GM23338 (cell line): Measurements from ENCODE around the gene BRF1. TPM values are rescaled to one million over a fixed set of nuclear protein-coding genes. Genes with fewer than 3 reads are reported as not detected.

ENCODE experiments used
- ATAC-seq: fragments of 200-7000 bp; cut with Tn5 transposase; 3 replicates; pipeline ENCODE4 v1.9.1; 2020
- DNase-seq: peaks from one replicate; pipeline ENCODE4 v3.0.0-alpha.2; 2015; ENCODE audit warnings: low spot score
- H2AFZ ChIP-seq: fragments of 200-600 bp; sonication (generic); 2 replicates; pipeline ENCODE4 v1.8.0; 2016; ENCODE audit warnings: antibody characterized with exemption, mild to moderate bottlenecking, moderate library complexity
- H3F3A ChIP-seq: fragments of 200-600 bp; sonication (generic); replicated peaks from 2 replicates; pipeline ENCODE4 v1.8.0; 2017; ENCODE audit warnings: antibody characterized with exemption, mixed run types, low read depth
- H3K27ac ChIP-seq: fragments of 200-600 bp; sonication (generic); 2 replicates; pipeline ENCODE4 v1.6.1; 2016; ENCODE audit warnings: low read depth
- H3K27me3 ChIP-seq: fragments of 200-600 bp; sonication (generic); 2 replicates; pipeline ENCODE4 v1.8.0; 2016; ENCODE audit warnings: mild to moderate bottlenecking, mixed run types, moderate library complexity; ENCODE audit not compliant: insufficient read depth
- H3K36me3 ChIP-seq: fragments of 200-600 bp; sonication (generic); 2 replicates; pipeline ENCODE4 v1.8.0; 2016; ENCODE audit warnings: mild to moderate bottlenecking; ENCODE audit not compliant: insufficient read depth
- H3K4me1 ChIP-seq: fragments of 200-600 bp; sonication (generic); 2 replicates; pipeline ENCODE4 v1.8.0; 2016; ENCODE audit warnings: mild to moderate bottlenecking, moderate library complexity; ENCODE audit not compliant: insufficient read depth
- H3K4me2 ChIP-seq: fragments of 200-600 bp; sonication (generic); 2 replicates; pipeline ENCODE4 v1.7.1; 2017; ENCODE audit warnings: mixed run types
- H3K4me3 ChIP-seq: fragments of 200-600 bp; sonication (generic); 2 replicates; pipeline ENCODE4 v1.6.1; 2016; ENCODE audit warnings: mixed run types
- H3K79me2 ChIP-seq: fragments of 200-600 bp; sonication (generic); replicated peaks from 2 replicates; pipeline ENCODE4 v1.8.0; 2017; ENCODE audit warnings: mild to moderate bottlenecking; ENCODE audit not compliant: insufficient read depth
- H3K9me2 ChIP-seq: fragments of 200-600 bp; sonication (generic); 2 replicates; pipeline ENCODE4 v1.8.0; 2017; ENCODE audit not compliant: insufficient read depth
- H4K20me1 ChIP-seq: fragments of 200-600 bp; sonication (generic); replicated peaks from 2 replicates; pipeline ENCODE4 v1.8.0; 2017; ENCODE audit warnings: mild to moderate bottlenecking; ENCODE audit not compliant: insufficient read depth
- H3K27ac Mint-ChIP-seq: 2 replicates; pipeline ENCODE4 v1.8.0; 2020; ENCODE audit warnings: inconsistent platforms, mild to moderate bottlenecking, moderate library complexity, mixed read lengths
- H3K27me3 Mint-ChIP-seq: 3 replicates; pipeline ENCODE4 v1.8.0; 2022; ENCODE audit warnings: low read depth, mild to moderate bottlenecking, moderate library complexity, mixed read lengths, inconsistent platforms; ENCODE audit not compliant: insufficient read depth, poor library complexity
- H3K36me3 Mint-ChIP-seq: 3 replicates; pipeline ENCODE4 v1.8.0; 2021; ENCODE audit warnings: low read depth, mild to moderate bottlenecking, inconsistent platforms, moderate library complexity, mixed read lengths
- H3K4me1 Mint-ChIP-seq: 3 replicates; pipeline ENCODE4 v1.8.0; 2020; ENCODE audit warnings: mild to moderate bottlenecking, inconsistent platforms, mixed read lengths
- H3K4me3 Mint-ChIP-seq: 3 replicates; pipeline ENCODE4 v1.8.0; 2021; ENCODE audit warnings: moderate library complexity, mild to moderate bottlenecking, inconsistent platforms, mixed read lengths
- H3K9me3 Mint-ChIP-seq: 3 replicates; pipeline ENCODE4 v1.8.0; 2020; ENCODE audit warnings: moderate library complexity, mild to moderate bottlenecking, inconsistent platforms, mixed read lengths
- EZH2 ChIP-seq: fragments of 200-600 bp; sonication (generic); IDR thresholded peaks from one replicate; pipeline ENCODE4 v1.8.0; 2017; ENCODE audit warnings: antibody characterized with exemption, mild to moderate bottlenecking, low read depth; ENCODE audit not compliant: unreplicated experiment
- EZH2phosphoT487 ChIP-seq: fragments of 200-600 bp; sonication (generic); IDR thresholded peaks from one replicate; pipeline ENCODE4 v1.8.1; 2018; ENCODE audit warnings: antibody characterized with exemption; ENCODE audit not compliant: unreplicated experiment
- JUNB ChIP-seq: IDR thresholded peaks from one replicate; pipeline ENCODE4 v1.6.1; 2016; ENCODE audit warnings: antibody characterized with exemption; ENCODE audit not compliant: unreplicated experiment
- NANOG ChIP-seq: IDR thresholded peaks from 2 replicates; pipeline ENCODE4 v1.6.1; 2016; ENCODE audit warnings: antibody characterized with exemption, borderline replicate concordance
- POLR2AphosphoS5 ChIP-seq: IDR thresholded peaks from 2 replicates; pipeline ENCODE4 v1.6.1; 2016; ENCODE audit warnings: antibody characterized with exemption, low read depth
- polyA plus RNA-seq: library from polyadenylated mRNA; unstranded; fragments of >200 nt; fragmentation: Nextera tagmentation; extraction: Ambion mirVana; gene quantifications from 2 replicates; pipeline ENCODE4 v1.2.1, GENCODE V29; 2016
- total RNA-seq: library from RNA; depleted of rRNA; stranded (reverse); fragments of >200 nt; shearing (Covaris generic); gene quantifications from 2 replicates; pipeline ENCODE4 v1.2.3, GENCODE V29; 2014
- TF ChIP-seq, protein P1 (sequence below): fragments of 250-450 bp; sonication (Bioruptor Pico); IDR thresholded peaks from 2 replicates; pipeline ENCODE4 v1.5.0; 2020; ENCODE audit warnings: mild to moderate bottlenecking, moderate library complexity
- TF ChIP-seq, protein P2 (sequence below): IDR thresholded peaks from one replicate; pipeline ENCODE4 v1.6.1; 2018; ENCODE audit warnings: antibody characterized with exemption; ENCODE audit not compliant: unreplicated experiment
- TF ChIP-seq, protein P3 (sequence below): IDR thresholded peaks from 2 replicates; pipeline ENCODE4 v1.6.1; 2016; ENCODE audit warnings: antibody characterized with exemption
- TF ChIP-seq, protein P4 (sequence below), 2 experiments: fragments of 200-600 bp in 1 of 2; sonication (generic) in 1 of 2; conservative IDR thresholded peaks; 2 replicates each; pipeline versions ENCODE4 v1.5.1 to v1.6.1; 2016 to 2017; ENCODE audit warnings: antibody characterized with exemption in 2 of 2, low read depth in 2 of 2, mild to moderate bottlenecking in 2 of 2, moderate library complexity in 1 of 2

The BRF1 gene
- total and polyA plus RNA-seq, 2 experiments from 2014 or later, result 8.6 to 29.9 TPM

- TF ChIP-seq, protein P1, sequence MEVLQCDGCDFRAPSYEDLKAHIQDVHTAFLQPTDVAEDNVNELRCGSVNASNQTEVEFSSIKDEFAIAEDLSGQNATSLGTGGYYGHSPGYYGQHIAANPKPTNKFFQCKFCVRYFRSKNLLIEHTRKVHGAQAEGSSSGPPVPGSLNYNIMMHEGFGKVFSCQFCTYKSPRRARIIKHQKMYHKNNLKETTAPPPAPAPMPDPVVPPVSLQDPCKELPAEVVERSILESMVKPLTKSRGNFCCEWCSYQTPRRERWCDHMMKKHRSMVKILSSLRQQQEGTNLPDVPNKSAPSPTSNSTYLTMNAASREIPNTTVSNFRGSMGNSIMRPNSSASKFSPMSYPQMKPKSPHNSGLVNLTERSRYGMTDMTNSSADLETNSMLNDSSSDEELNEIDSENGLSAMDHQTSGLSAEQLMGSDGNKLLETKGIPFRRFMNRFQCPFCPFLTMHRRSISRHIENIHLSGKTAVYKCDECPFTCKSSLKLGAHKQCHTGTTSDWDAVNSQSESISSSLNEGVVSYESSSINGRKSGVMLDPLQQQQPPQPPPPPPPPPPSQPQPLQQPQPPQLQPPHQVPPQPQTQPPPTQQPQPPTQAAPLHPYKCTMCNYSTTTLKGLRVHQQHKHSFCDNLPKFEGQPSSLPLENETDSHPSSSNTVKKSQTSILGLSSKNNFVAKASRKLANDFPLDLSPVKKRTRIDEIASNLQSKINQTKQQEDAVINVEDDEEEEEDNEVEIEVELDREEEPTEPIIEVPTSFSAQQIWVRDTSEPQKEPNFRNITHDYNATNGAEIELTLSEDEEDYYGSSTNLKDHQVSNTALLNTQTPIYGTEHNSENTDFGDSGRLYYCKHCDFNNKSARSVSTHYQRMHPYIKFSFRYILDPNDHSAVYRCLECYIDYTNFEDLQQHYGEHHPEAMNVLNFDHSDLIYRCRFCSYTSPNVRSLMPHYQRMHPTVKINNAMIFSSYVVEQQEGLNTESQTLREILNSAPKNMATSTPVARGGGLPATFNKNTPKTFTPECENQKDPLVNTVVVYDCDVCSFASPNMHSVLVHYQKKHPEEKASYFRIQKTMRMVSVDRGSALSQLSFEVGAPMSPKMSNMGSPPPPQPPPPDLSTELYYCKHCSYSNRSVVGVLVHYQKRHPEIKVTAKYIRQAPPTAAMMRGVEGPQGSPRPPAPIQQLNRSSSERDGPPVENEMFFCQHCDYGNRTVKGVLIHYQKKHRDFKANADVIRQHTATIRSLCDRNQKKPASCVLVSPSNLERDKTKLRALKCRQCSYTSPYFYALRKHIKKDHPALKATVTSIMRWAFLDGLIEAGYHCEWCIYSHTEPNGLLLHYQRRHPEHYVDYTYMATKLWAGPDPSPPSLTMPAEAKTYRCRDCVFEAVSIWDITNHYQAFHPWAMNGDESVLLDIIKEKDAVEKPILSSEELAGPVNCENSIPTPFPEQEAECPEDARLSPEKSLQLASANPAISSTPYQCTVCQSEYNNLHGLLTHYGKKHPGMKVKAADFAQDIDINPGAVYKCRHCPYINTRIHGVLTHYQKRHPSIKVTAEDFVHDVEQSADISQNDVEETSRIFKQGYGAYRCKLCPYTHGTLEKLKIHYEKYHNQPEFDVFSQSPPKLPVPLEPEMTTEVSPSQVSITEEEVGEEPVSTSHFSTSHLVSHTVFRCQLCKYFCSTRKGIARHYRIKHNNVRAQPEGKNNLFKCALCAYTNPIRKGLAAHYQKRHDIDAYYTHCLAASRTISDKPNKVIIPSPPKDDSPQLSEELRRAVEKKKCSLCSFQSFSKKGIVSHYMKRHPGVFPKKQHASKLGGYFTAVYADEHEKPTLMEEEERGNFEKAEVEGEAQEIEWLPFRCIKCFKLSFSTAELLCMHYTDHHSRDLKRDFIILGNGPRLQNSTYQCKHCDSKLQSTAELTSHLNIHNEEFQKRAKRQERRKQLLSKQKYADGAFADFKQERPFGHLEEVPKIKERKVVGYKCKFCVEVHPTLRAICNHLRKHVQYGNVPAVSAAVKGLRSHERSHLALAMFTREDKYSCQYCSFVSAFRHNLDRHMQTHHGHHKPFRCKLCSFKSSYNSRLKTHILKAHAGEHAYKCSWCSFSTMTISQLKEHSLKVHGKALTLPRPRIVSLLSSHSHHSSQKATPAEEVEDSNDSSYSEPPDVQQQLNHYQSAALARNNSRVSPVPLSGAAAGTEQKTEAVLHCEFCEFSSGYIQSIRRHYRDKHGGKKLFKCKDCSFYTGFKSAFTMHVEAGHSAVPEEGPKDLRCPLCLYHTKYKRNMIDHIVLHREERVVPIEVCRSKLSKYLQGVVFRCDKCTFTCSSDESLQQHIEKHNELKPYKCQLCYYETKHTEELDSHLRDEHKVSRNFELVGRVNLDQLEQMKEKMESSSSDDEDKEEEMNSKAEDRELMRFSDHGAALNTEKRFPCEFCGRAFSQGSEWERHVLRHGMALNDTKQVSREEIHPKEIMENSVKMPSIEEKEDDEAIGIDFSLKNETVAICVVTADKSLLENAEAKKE (CRISPR knock-in tag), result no peak
- TF ChIP-seq EZH2phosphoT487, result no peak
- TF ChIP-seq, protein P2, sequence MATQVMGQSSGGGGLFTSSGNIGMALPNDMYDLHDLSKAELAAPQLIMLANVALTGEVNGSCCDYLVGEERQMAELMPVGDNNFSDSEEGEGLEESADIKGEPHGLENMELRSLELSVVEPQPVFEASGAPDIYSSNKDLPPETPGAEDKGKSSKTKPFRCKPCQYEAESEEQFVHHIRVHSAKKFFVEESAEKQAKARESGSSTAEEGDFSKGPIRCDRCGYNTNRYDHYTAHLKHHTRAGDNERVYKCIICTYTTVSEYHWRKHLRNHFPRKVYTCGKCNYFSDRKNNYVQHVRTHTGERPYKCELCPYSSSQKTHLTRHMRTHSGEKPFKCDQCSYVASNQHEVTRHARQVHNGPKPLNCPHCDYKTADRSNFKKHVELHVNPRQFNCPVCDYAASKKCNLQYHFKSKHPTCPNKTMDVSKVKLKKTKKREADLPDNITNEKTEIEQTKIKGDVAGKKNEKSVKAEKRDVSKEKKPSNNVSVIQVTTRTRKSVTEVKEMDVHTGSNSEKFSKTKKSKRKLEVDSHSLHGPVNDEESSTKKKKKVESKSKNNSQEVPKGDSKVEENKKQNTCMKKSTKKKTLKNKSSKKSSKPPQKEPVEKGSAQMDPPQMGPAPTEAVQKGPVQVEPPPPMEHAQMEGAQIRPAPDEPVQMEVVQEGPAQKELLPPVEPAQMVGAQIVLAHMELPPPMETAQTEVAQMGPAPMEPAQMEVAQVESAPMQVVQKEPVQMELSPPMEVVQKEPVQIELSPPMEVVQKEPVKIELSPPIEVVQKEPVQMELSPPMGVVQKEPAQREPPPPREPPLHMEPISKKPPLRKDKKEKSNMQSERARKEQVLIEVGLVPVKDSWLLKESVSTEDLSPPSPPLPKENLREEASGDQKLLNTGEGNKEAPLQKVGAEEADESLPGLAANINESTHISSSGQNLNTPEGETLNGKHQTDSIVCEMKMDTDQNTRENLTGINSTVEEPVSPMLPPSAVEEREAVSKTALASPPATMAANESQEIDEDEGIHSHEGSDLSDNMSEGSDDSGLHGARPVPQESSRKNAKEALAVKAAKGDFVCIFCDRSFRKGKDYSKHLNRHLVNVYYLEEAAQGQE, result no peak
- no peak for TF ChIP-seq NANOG
These were observed 101.7 kb downstream of the BRF1 start (continued) for GRCh38 chr14:105199093-105199492.

- ATAC-seq, result no peak
- Histone ChIP-seq H3K27me3 (peaks cover 14% of the 10 kb centered on the region; the same call in 1 of the 2 replicates), H2AFZ (no peak overlapping the region), H3F3A (no peaks in the 10 kb centered on the region), H3K4me1 (no peaks in the 10 kb centered on the region; the same call in 1 of the 2 replicates), H3K27ac (no peak overlapping the region), H3K36me3 (no peaks in the 10 kb centered on the region), H3K9me2 (no peaks in the 10 kb centered on the region), H3K79me2 (no peaks in the 10 kb centered on the region), H4K20me1 (no peaks in the 10 kb centered on the region), H3K4me2 (no peak overlapping the region), H3K4me3 (no peak overlapping the region)
- Mint-ChIP-seq H3K4me3 (no peak overlapping the region), H3K36me3 (no peaks in the 10 kb centered on the region), H3K9me3 (no peaks in the 10 kb centered on the region), H3K27me3 (peaks cover 30% of the 10 kb centered on the region), H3K4me1 (peaks cover 14% of the 10 kb centered on the region; the same call in 2 of the 3 replicates), H3K27ac (no peak overlapping the region)
- no peak for DNase-seq
- TF ChIP-seq EZH2 (no peak), EZH2phosphoT487 (no peak), JUNB (no peak), POLR2AphosphoS5 (no peak)
- TF ChIP-seq, protein P3, sequence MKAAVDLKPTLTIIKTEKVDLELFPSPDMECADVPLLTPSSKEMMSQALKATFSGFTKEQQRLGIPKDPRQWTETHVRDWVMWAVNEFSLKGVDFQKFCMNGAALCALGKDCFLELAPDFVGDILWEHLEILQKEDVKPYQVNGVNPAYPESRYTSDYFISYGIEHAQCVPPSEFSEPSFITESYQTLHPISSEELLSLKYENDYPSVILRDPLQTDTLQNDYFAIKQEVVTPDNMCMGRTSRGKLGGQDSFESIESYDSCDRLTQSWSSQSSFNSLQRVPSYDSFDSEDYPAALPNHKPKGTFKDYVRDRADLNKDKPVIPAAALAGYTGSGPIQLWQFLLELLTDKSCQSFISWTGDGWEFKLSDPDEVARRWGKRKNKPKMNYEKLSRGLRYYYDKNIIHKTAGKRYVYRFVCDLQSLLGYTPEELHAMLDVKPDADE, result no peak
- TF ChIP-seq, protein P4, sequence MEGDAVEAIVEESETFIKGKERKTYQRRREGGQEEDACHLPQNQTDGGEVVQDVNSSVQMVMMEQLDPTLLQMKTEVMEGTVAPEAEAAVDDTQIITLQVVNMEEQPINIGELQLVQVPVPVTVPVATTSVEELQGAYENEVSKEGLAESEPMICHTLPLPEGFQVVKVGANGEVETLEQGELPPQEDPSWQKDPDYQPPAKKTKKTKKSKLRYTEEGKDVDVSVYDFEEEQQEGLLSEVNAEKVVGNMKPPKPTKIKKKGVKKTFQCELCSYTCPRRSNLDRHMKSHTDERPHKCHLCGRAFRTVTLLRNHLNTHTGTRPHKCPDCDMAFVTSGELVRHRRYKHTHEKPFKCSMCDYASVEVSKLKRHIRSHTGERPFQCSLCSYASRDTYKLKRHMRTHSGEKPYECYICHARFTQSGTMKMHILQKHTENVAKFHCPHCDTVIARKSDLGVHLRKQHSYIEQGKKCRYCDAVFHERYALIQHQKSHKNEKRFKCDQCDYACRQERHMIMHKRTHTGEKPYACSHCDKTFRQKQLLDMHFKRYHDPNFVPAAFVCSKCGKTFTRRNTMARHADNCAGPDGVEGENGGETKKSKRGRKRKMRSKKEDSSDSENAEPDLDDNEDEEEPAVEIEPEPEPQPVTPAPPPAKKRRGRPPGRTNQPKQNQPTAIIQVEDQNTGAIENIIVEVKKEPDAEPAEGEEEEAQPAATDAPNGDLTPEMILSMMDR (conservative IDR thresholded peaks at IDR 0.05; ENCODE audit: low read depth in 2 of 2), result no peak
These were observed 102.2 kb downstream of the BRF1 start for GRCh38 chr14:105198588-105198987.
